ENCODE results near the gene WIPF2. TPM values are rescaled to one million over a fixed set of nuclear protein-coding genes. Genes with fewer than 3 reads are reported as not detected.

Gene WIPF2
- polyA plus RNA-seq, 1 donor (not counting 4 experiments of a cell fraction or from before 2014, with no cell fraction given): 8.5 TPM

GRCh38 chr17:40242774-40243173 lies 23.7 kb downstream of the WIPF2 start:
- H3K4me2 ChIP-seq (ENCODE audit: control insufficient read depth, extremely low read depth, insufficient read depth, low read depth, low read length): no peak overlapping the region

DNA sequence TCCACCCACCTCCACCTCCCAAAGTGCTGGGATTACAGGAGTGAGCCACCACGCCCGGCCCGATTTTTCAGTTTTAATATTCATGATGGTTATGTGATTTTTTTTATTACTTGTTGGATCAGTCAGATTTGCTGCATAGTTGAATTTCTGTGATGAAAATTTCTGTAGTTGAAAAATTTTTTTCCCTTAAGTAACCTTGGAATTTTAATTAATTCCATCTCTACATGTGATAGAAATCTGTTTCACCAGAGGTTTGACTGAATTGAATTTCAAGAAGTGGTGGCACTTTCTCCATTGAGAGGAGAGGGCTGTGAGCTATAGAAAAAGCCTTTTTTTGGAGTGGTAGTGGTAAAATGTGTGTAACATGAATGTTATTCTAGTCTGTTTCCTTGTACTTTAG lies 24.7 kb downstream of the WIPF2 start:
- no peak overlapping the region for H3K4me3 ChIP-seq (ENCODE audit: control insufficient read depth in 2 of 3, extremely low read depth in 1 of 3, insufficient read depth in 2 of 3, low read depth in 1 of 3, low read length in 3 of 3)
- dilution Hi-C loops (cut with MboI; ENCODE audit: extremely low pct_ligation_motif_present, low sequenced_read_pairs): no loop called here
- H3K9ac ChIP-seq (ENCODE audit: control insufficient read depth, extremely low read depth, insufficient read depth, low read length): no peak overlapping the region
- H3K4me1 ChIP-seq (ENCODE audit: control insufficient read depth, extremely low read depth, insufficient read depth, low read length): no peaks in the 10 kb centered on the region
- H3K27me3 ChIP-seq (ENCODE audit: control insufficient read depth, extremely low read depth, insufficient read depth, low read length): no peaks in the 10 kb centered on the region
- H3K79me2 ChIP-seq (ENCODE audit: control insufficient read depth, insufficient read depth, low read length): peaks cover 78% of the 10 kb centered on the region
- H3K9me1 ChIP-seq (ENCODE audit: control insufficient read depth, extremely low read depth, insufficient read depth, low read length): no peaks in the 10 kb centered on the region
- no peaks in the 10 kb centered on the region for H3K9me3 ChIP-seq (ENCODE audit: control insufficient read depth, low read depth, low read length)
- H2AFZ ChIP-seq (ENCODE audit: control insufficient read depth, low read length): no peak overlapping the region
- H3K27ac ChIP-seq (ENCODE audit: control insufficient read depth, insufficient read depth, low read length): no peak overlapping the region
- no peak overlapping the region for H3K4me2 ChIP-seq (ENCODE audit: control insufficient read depth, extremely low read depth, insufficient read depth, low read depth, low read length)
- TF ChIP-seq, protein P1, sequence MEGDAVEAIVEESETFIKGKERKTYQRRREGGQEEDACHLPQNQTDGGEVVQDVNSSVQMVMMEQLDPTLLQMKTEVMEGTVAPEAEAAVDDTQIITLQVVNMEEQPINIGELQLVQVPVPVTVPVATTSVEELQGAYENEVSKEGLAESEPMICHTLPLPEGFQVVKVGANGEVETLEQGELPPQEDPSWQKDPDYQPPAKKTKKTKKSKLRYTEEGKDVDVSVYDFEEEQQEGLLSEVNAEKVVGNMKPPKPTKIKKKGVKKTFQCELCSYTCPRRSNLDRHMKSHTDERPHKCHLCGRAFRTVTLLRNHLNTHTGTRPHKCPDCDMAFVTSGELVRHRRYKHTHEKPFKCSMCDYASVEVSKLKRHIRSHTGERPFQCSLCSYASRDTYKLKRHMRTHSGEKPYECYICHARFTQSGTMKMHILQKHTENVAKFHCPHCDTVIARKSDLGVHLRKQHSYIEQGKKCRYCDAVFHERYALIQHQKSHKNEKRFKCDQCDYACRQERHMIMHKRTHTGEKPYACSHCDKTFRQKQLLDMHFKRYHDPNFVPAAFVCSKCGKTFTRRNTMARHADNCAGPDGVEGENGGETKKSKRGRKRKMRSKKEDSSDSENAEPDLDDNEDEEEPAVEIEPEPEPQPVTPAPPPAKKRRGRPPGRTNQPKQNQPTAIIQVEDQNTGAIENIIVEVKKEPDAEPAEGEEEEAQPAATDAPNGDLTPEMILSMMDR (optimal IDR thresholded peaks at IDR 0.05 in 1 of 3, IDR thresholded peaks at IDR 0.05 in 1 of 3, conservative IDR thresholded peaks at IDR 0.05 in 1 of 3; ENCODE audit: extremely low read depth in 1 of 3, insufficient read depth in 2 of 3, low read length in 3 of 3): no peak
- no peak for TF ChIP-seq EZH2 (IDR thresholded peaks at IDR 0.05; ENCODE audit: low read length)
- DNase-seq (ENCODE audit: low read depth, low spot score) (no peak), FAIRE-seq (no peak)
- peaks cover 3 to 4% of the 10 kb centered on the region in 2 experiments for H3K36me3 ChIP-seq (ENCODE audit: control insufficient read depth in 2 of 2, extremely low read depth in 1 of 2, insufficient read depth in 2 of 2, low read length in 2 of 2)
- peaks cover 4% of the 10 kb centered on the region for H4K20me1 ChIP-seq (ENCODE audit: control insufficient read depth, extremely low read depth, insufficient read depth, low read length)

More at GRCh38 chr17:40242774-40243173, 23.7 kb downstream of the WIPF2 start:
- Histone ChIP-seq H3K9me1 (ENCODE audit: control insufficient read depth, extremely low read depth, insufficient read depth, low read length) (no peaks in the 10 kb centered on the region), H3K36me3 (ENCODE audit: control insufficient read depth in 2 of 2, extremely low read depth in 1 of 2, insufficient read depth in 2 of 2, low read length in 2 of 2) (peaks cover 3 to 4% of the 10 kb centered on the region in 2 experiments), H3K9ac (ENCODE audit: control insufficient read depth, extremely low read depth, insufficient read depth, low read length) (no peak overlapping the region), H3K27me3 (ENCODE audit: control insufficient read depth, extremely low read depth, insufficient read depth, low read length) (no peaks in the 10 kb centered on the region), H3K9me3 (ENCODE audit: control insufficient read depth, low read depth, low read length) (no peaks in the 10 kb centered on the region), H3K4me1 (ENCODE audit: control insufficient read depth, extremely low read depth, insufficient read depth, low read length) (no peaks in the 10 kb centered on the region), H3K79me2 (ENCODE audit: control insufficient read depth, insufficient read depth, low read length) (peaks cover 72% of the 10 kb centered on the region), H2AFZ (ENCODE audit: control insufficient read depth, low read length) (no peak overlapping the region), H4K20me1 (ENCODE audit: control insufficient read depth, extremely low read depth, insufficient read depth, low read length) (peaks cover 4% of the 10 kb centered on the region), H3K4me3 (ENCODE audit: control insufficient read depth in 2 of 3, extremely low read depth in 1 of 3, insufficient read depth in 2 of 3, low read depth in 1 of 3, low read length in 3 of 3) (no peak overlapping the region), H3K27ac (ENCODE audit: control insufficient read depth, insufficient read depth, low read length) (no peak overlapping the region)
- TF ChIP-seq, protein P1 (optimal IDR thresholded peaks at IDR 0.05 in 1 of 3, IDR thresholded peaks at IDR 0.05 in 1 of 3, conservative IDR thresholded peaks at IDR 0.05 in 1 of 3; ENCODE audit: extremely low read depth in 1 of 3, insufficient read depth in 2 of 3, low read length in 3 of 3): no peak
- TF ChIP-seq EZH2 (IDR thresholded peaks at IDR 0.05; ENCODE audit: low read length): no peak
- dilution Hi-C loops (cut with MboI; ENCODE audit: extremely low pct_ligation_motif_present, low sequenced_read_pairs): no loop called here
- no peak for FAIRE-seq
- DNase-seq (ENCODE audit: low read depth, low spot score): no peak

Data from keratinocyte (primary cell).